ENCODE measurements around the gene CHST9.

- TF ChIP-seq, protein P1, sequence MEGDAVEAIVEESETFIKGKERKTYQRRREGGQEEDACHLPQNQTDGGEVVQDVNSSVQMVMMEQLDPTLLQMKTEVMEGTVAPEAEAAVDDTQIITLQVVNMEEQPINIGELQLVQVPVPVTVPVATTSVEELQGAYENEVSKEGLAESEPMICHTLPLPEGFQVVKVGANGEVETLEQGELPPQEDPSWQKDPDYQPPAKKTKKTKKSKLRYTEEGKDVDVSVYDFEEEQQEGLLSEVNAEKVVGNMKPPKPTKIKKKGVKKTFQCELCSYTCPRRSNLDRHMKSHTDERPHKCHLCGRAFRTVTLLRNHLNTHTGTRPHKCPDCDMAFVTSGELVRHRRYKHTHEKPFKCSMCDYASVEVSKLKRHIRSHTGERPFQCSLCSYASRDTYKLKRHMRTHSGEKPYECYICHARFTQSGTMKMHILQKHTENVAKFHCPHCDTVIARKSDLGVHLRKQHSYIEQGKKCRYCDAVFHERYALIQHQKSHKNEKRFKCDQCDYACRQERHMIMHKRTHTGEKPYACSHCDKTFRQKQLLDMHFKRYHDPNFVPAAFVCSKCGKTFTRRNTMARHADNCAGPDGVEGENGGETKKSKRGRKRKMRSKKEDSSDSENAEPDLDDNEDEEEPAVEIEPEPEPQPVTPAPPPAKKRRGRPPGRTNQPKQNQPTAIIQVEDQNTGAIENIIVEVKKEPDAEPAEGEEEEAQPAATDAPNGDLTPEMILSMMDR (optimal IDR thresholded peaks at IDR 0.05 in 1 of 3, IDR thresholded peaks at IDR 0.05 in 1 of 3, conservative IDR thresholded peaks at IDR 0.05 in 1 of 3; ENCODE audit: extremely low read depth in 1 of 3, insufficient read depth in 2 of 3, low read length in 3 of 3) = no peak
- TF ChIP-seq EZH2 (IDR thresholded peaks at IDR 0.05; ENCODE audit: low read length) = no peak
Measured at GRCh38 chr18:26868968-26869586, 316.0 kb downstream of the CHST9 start.

All from keratinocyte (primary cell).